ENCODE measurements around the gene OR52E4. TPM values are rescaled to one million over a fixed set of nuclear protein-coding genes. Genes with fewer than 3 reads are reported as not detected.

The OR52E4 gene
- not detected in 2 replicates for total RNA-seq
- not detected in 2 replicates for polyA plus RNA-seq
- polyA plus RNA-seq (2011; cell fraction: cytosol; rRNA removed) = not detected in 2 replicates
- polyA plus RNA-seq (2011; cell fraction: nucleus; rRNA removed) = not detected in 2 replicates
- not detected in 2 replicates for polyA plus RNA-seq (2012)
- not detected in 2 replicates for polyA minus RNA-seq
- polyA minus RNA-seq (2011; cell fraction: cytosol; rRNA and poly(A)+ RNA removed) = not detected
- polyA minus RNA-seq (2011; cell fraction: nucleus; rRNA and poly(A)+ RNA removed) = not detected in 2 replicates
- Bru-seq, nascent RNA = not detected
- BruChase-seq, experiment 1, labeled RNA remaining after a 6-hour chase = not detected
- not detected for BruChase-seq, experiment 2, labeled RNA remaining after a 2-hour chase
- long read RNA-seq = 0 reads

DNA sequence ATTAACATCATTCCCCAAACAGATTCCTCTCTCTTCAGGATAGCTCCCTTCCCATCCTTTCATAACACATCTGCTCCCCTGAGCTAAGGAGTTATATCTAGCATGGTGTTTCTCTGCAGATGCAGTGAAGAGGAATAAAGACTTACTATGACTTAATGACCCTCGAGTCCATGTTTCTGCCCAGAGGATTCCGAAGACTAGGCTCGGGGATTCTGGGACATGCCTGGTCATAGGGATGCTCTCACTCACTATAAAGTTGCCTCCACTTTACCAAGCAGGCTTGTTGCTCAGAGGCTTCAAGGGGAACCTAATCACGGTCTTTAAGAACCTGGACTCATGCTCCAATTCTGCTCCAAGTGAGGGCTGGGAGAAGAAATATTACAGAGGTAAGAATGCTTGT is at the start of gene OR52E4:
Gene OR52E4, plus strand, starts transcription at position 301 of the 400 bp plus-strand sequence. CDS start 3,664 bp downstream, outside the sequence.
- BruUV-seq (replicated peaks) = no TSS peak
- no peaks in the 10 kb centered on the region for H3K9me1 ChIP-seq (replicated peaks; ENCODE audit: control insufficient read depth, extremely low read depth, insufficient read depth, low read length)

More for the DNA sequence above, at the start of gene OR52E4:
- no peaks in the 10 kb centered on the region for H3K4me1 ChIP-seq (ENCODE audit: control insufficient read depth, extremely low read depth, insufficient read depth, low read length)
- no peaks in the 10 kb centered on the region for H3K9me3 ChIP-seq (replicated peaks; ENCODE audit: control insufficient read depth, insufficient read depth, low read length)
- no peaks in the 10 kb centered on the region for H3K79me2 ChIP-seq (ENCODE audit: control insufficient read depth, insufficient read depth, low read length)
- ChIA-PET POLR2A (no interaction called here), CTCF (interaction anchor here (1.0 kb wide), 1 partner anchor 11 kb away, joined by 4 read pairs; no protein-coding TSS in a partner anchor)
- no peak for FAIRE-seq
- H3K4me2 ChIP-seq (ENCODE audit: insufficient read depth, low read length) = no peak within 1 kb of the TSS
- TF ChIP-seq GATA2 (IDR thresholded peaks at IDR 0.05; ENCODE audit: insufficient read depth, insufficient read length, low read depth, low read length) (no peak), POLR2AphosphoS5 (IDR thresholded peaks at IDR 0.05; ENCODE audit: insufficient read depth, low read depth, low read length) (no peak), POLR2A (IDR thresholded peaks at IDR 0.05; ENCODE audit: low read depth, low read length) (no peak), MYC (IDR thresholded peaks at IDR 0.05; ENCODE audit: low read depth, low read length) (no peak), EZH2 (IDR thresholded peaks at IDR 0.05; ENCODE audit: borderline replicate concordance, low read depth, low read length, severe bottlenecking) (no peak), FOS (IDR thresholded peaks at IDR 0.05; ENCODE audit: borderline replicate concordance, insufficient read depth, low read length) (no peak), JUN (IDR thresholded peaks at IDR 0.05; ENCODE audit: borderline replicate concordance, insufficient read depth, insufficient read length, low read depth) (no peak)
- TF ChIP-seq, protein P1, sequence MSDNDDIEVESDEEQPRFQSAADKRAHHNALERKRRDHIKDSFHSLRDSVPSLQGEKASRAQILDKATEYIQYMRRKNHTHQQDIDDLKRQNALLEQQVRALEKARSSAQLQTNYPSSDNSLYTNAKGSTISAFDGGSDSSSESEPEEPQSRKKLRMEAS (IDR thresholded peaks at IDR 0.05; ENCODE audit: insufficient read depth, insufficient read length) = no peak
- TF ChIP-seq, protein P2, sequence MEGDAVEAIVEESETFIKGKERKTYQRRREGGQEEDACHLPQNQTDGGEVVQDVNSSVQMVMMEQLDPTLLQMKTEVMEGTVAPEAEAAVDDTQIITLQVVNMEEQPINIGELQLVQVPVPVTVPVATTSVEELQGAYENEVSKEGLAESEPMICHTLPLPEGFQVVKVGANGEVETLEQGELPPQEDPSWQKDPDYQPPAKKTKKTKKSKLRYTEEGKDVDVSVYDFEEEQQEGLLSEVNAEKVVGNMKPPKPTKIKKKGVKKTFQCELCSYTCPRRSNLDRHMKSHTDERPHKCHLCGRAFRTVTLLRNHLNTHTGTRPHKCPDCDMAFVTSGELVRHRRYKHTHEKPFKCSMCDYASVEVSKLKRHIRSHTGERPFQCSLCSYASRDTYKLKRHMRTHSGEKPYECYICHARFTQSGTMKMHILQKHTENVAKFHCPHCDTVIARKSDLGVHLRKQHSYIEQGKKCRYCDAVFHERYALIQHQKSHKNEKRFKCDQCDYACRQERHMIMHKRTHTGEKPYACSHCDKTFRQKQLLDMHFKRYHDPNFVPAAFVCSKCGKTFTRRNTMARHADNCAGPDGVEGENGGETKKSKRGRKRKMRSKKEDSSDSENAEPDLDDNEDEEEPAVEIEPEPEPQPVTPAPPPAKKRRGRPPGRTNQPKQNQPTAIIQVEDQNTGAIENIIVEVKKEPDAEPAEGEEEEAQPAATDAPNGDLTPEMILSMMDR (IDR thresholded peaks at IDR 0.05; ENCODE audit: extremely low read depth in 1 of 2, insufficient read depth in 1 of 2, low read depth in 1 of 2, low read length in 2 of 2) = no peak
- H3K27me3 ChIP-seq (ENCODE audit: control insufficient read depth in 2 of 2, insufficient read depth in 2 of 2, low read length in 2 of 2) = no peaks in the 10 kb centered on the region
- no peak within 1 kb of the TSS for H3K27ac ChIP-seq (ENCODE audit: insufficient read depth, low read depth, low read length)
- H3K36me3 ChIP-seq (ENCODE audit: control insufficient read depth in 2 of 2, extremely low read depth in 1 of 2, insufficient read depth in 2 of 2, low read length in 2 of 2) = no peaks in the 10 kb centered on the region
- H3K4me3 ChIP-seq (replicated peaks in 1 of 3; ENCODE audit: insufficient read depth in 1 of 3, low read depth in 1 of 3, low read length in 3 of 3) = no peak within 1 kb of the TSS
- intact Hi-C loops (cut with micrococcal nuclease) = no loop called here
- dilution Hi-C loops (cut with MboI; ENCODE audit: extremely low pct_ligation_motif_present, low sequenced_read_pairs) = no loop called here
- H3K9ac ChIP-seq (replicated peaks; ENCODE audit: extremely low read depth, insufficient read depth, low read length) = no peak within 1 kb of the TSS
- no peak for DNase-seq (ENCODE audit: low read depth, low spot score)
- H2AFZ ChIP-seq (ENCODE audit: low read depth, low read length) = no peak within 1 kb of the TSS
- H4K20me1 ChIP-seq (replicated peaks; ENCODE audit: control insufficient read depth, extremely low read depth, insufficient read depth, low read length) = no peaks in the 10 kb centered on the region
